Left lobe of liver (tissue), 2 donors: Measurements from ENCODE around the gene CCNT1. TPM values are rescaled to one million over a fixed set of nuclear protein-coding genes. Genes with fewer than 3 reads are reported as not detected.
A peak's percentile ranks its signal among the peaks of the same experiment; 100 is the strongest.
"Not testable (repeated sequence)": the region's sequence is repeated elsewhere in the genome, so short reads cannot be mapped to it uniquely, and the experiment has no call there.

ENCODE experiments used
- ATAC-seq: fragments of 200-7000 bp; cut with Tn5 transposase; one replicate; pipeline ENCODE4 v1.9.1; 2020; ENCODE audit warnings: mild to moderate bottlenecking, moderate library complexity
- DNase-seq: peaks from one replicate; pipeline ENCODE4 v3.0.0-alpha.2; 2020; ENCODE audit warnings: low spot score
- total RNA-seq: library from RNA; stranded (reverse); gene quantifications from one replicate; pipeline ENCODE4 v1.2.1, GENCODE V29; 2021
- donor health status: DM: no; HTN: no; CAD: no; lungs with moderate emphysema.
- donor health status: DM: no; HTN: yes; CAD: no.

The CCNT1 gene
- total RNA-seq, 1 donor from 2014 or later, result 12.1 TPM

DNA sequence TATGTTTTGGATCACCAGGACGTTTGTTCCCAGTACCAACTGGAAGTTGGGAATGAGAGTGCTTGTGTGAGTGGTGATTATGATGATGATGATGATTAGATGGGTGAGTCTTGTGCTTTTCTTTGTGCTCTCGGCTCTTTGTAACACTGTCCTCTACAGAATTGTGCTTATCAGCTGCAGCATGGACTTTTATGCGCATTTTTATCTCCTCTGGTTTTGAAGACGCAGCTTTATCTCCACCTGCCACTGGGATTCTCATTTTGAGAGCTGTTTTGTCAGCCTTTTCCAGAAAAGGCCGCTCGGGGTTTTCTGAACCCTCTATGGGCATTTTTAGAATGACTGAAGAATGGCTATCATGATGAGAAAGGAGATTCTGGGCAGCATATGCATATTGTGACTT lies 22.9 kb downstream of the CCNT1 start:
- DNase-seq, result no peak
- no peak for ATAC-seq

DNA sequence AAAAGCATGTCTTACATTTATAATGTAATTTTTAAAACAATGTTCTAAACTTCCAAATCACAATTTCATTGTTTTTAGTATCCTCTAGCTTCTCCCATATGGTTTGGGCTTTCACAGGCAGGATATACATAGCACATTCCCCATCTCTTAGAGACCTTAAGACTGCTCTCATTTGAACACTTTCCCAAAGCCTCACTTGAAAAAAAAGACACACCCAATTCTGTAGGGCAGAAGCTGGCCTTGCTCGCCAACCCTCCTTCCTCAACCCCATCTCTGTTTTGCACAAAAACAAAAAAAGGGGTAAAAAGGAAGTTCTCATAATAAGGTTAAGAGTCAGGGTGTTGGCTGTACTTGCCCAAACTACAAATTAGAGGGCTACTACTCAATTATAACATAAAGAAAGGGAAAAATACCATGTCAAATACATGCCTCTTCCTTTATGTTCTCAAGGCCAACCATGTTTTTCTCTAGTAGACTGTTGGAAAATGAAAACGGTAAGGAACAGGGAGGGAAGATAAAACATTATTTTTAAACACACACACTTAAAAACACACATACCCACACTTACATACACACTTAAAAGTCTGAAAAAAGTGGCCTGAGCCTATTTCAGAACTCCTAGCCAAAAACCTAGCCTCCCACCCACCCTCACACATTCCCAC lies 24.6 kb downstream of the CCNT1 start:
- DNase-seq (no peak), ATAC-seq (no peak)

DNA sequence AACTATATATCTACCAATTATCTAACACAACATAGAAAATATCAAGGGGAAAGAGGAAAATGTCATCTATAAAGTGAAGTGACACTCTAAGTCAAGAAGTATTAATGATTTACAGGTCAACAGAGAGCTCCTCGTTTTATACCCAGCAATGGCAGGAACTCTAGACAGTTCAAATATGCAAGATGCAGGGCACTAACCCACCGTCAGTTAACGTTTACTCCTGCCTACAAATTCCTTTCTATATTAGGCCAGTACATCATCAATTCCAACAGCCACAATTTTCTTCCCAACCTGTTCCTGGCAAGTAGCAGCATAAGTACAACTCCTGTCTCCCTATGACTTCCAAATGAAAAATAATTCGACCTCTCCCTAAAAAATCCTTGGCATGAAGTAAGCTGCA lies 25.5 kb downstream of the CCNT1 start:
- ATAC-seq (no peak), DNase-seq (no peak)

DNA sequence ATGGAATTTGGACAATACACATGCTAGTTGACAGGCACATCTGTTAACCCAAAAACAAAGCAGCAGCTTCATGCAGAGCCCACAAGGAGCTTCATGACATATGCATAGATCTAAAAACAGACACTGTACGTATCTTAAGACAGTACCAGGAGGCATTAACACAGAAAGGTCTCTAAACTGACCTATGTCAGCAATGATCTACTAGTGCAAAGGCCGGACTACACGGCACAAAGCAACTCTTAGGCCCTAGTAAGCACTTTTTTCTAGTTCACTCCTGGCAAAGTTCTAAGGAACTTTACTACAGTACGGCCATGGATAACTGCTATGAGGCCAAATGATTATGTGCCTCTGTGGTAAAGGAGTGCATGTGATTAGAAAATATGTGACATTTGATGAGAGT lies 26.1 kb downstream of the CCNT1 start:
- no peak for DNase-seq
- ATAC-seq, result no peak

DNA sequence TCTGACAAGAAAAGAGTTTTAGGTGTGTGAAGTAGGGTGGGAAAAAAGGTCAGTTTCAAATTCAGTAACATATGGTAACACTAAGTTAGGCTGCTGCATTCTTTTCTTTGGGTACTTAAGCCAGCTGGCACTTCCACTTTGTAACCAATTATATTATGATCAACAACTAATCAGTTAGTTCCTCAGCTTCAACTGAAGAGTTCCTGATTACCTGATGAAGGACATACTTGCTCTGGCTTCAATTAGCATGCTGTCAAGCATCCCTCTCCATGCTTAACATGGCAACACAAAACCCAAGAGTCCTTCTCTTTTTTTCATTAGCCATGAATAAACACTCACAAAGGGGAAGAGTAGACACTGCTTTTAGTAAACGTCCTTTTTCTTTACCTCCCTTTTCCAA lies 27.7 kb downstream of the CCNT1 start:
- DNase-seq (no peak), ATAC-seq (no peak)

DNA sequence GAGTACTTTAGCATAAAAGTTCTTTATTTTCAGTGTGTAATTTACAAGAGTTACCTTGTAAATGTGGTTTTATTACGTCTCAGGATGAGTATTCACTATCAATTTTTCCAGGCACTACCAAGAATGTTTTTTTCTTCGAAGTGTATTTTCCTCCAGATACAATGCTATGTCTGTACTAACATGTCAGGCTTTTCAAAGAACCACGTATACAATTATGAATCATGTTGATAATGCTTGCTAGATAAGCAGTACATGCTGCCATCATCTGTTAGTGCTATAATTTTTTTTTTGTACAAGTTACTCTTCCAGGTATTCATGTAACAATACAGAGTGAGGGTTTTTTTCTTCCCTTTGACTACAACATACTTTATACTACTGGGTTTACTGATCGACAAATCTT lies 28.9 kb downstream of the CCNT1 start:
- no peak for ATAC-seq
- DNase-seq, result no peak

DNA sequence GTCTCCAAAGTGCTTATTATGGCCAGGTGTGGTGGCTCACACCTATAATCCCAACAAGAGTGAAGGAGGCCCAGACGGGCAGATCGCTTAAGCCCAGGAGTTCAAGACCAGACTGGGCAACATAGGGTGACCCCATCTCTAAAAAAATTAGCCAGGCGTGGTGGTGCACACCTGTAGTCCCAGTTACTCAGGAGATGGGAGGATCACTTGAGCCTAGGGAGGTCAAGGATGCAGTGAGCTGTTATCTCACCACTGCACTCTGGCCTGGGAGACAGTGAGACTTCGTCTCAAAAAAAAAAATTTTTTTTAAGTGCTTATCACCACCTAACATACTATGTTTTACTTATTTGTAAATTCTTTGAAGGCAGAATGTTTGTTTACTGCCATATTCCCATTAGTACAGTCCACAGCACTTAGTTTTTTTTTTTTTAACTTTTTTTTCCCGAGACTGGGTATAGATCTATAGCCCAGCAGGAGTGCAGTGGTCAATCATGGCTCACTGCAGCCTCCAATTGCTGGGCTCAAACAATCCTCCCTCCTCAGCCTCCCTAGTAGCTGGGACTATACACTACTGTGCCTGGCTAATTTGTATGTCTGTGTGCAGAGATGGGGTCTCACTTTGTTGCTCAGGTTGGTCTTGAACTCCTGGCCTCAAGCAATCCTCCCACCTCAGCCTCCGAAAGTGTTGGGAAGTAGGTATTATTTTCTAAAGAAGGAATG lies 29.7 kb downstream of the CCNT1 start:
- ATAC-seq (no peak), DNase-seq (no peak)

DNA sequence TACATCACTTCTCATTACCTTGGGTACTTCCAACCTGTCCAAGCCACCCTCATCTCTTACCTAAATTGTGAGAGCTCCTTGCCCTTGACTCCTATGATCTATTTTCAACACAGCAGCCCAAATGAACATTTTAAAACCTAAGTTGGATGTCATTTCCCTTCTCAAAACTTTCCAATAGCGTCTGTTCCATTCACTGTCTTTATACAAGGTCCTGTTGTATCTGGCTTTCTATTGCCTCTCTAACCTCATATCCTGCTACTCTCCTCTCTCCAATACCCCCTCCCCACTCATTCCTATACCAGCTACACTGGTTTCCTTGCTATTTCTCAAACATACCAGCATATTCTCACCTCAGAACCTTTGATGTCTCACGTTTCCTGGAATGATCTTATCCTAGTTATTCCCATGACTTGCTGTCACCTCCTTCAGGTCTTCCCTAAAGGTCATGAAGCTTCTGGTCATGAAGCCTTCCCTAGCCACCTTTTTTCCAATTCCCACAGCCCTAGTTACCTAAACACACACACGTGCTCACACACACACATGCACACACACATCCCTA lies 30.4 kb downstream of the CCNT1 start:
- ATAC-seq, result no peak
- DNase-seq, result no peak

DNA sequence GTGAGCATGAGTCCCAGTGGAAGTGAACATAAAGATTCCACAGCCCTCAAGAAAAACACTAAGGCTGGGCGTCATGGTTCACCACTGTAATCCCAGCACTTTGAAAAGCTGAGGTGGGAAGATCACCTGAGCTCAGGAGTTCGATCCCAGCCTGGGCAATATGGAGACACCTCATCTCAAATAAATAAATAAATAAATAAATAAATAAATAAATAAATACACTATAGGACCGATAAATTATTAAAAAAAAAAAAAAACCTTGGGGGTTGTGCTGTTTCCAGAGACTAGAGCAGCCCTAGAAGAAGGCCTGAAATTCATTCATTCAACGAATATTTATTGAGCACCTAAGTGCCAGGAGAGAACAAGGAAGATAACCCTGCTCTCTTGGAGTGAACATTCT lies 33.0 kb downstream of the CCNT1 start:
- DNase-seq (no peak), ATAC-seq (no peak)

DNA sequence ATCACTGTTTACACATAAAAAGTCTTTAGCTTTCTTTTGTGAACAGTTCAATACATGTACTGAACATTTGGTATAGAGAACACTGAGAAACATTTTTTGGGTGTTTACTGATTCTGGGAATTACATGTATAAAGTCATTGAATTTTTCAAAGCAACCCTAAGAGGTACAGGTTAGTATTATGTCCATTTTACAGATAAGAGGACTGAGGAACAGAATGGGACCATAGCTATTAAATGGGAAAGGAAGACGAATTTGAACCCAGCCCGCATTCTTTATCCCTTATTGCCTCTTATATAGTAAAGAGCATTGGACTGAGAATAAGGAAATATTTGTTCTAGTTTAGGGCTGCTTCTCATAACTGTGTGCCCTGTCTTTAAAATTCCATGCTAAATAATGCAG lies 33.6 kb downstream of the CCNT1 start:
- DNase-seq (no peak), ATAC-seq (no peak)

DNA sequence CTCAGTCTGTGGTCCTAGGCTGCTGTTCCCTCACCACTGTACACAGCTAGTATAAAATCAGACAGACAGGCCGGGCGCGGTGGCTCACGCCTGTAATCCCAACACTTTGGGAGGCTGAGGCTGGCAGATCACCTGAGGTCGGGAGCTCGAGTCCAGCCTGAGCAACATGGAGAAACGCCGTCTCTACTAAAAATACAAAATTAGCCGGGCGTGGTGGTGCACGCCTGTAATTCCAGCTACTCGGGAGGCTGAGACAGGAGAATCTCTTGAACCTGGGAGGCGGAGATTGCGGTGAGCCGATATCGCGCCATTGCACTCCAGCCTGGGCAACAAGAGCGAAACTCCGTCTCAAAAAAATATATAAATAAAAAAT lies 34.0 kb downstream of the CCNT1 start:
- DNase-seq, ATAC-seq: not testable (repeated sequence)

DNA sequence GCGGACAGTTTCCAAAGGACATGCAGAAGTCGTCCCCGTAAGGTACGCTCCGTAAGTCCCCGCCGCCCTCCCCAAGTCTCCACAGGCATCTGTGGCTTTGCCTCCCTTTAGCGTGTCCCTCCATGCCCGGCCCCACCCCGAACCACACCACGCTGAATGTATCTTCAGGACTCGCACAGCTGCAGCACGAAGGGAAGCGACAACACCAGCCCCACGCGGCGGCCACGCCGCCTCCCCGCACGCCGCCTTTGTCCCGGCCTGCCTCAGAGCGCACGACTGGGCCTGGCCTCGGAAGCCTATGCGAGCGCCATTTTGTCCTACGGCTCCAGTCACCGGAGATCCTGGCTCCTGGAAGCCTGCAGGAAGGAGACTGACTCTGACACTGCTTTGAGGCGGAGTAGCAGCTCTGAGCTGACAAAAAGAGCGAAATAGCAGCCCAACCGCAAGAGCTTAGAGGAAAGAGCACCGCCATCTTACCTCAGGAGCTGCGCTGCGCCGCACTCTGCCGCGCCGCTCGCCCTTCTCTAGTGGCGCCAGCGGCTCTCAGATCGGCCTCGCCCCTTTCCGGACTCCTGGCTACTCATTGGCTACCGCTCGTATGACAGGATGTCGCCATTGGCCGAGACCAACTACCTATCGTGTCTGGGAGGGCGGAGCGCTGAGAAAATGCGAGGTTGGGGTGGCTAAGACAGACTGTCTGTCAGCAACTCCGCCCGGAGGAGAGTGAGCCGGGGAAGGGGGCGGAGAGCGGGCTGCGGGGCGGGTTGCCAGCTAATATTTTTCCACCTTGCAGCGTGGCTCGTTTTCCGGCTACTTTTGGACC lies 34.6 kb downstream of the CCNT1 start, which contains the start of gene KANSL2:
KANSL2 (minus strand) TSS at position 529 of the 823 bp plus-strand sequence. CDS start 606 bp downstream, outside the sequence.
- peak; percentile 99 for DNase-seq
- peak; percentile 97 for ATAC-seq

DNA sequence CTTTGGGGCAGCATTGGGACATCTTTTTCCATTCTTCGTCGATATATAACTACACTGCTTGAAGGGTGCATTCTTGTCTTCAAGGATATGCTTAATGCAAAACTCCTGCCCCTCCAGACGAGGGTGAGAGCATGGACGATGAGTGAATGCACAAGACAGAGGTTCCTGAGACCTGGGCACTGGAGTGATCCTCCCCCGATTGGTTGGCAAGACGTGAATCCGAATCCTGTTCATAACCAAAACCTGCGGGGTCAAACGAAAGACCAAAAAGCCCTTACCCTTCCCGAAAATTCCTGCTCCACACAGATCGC lies 35.2 kb downstream of the CCNT1 start:
- peak; percentile 3 for ATAC-seq
- DNase-seq, result no peak

DNA sequence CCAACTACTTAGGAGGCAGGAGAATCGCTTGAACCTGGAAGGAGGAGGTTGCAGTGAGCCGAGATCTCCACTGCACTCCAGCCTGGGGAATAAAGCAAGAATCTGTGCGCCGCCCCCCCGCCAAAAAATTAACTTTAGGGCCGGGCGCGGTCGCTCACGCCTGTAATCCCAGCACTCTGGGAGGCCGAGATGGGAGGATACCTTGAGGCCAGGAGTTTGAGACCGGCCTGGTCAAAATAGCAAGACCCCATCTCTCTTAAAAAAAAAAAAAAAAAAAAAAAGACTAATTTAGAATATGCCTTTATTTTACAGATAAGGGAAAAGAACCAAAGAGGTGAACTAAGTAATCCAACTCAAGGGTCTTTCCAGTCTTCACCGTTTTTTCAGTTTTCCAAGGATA lies 35.6 kb downstream of the CCNT1 start:
- DNase-seq, result no peak
- ATAC-seq, result no peak

DNA sequence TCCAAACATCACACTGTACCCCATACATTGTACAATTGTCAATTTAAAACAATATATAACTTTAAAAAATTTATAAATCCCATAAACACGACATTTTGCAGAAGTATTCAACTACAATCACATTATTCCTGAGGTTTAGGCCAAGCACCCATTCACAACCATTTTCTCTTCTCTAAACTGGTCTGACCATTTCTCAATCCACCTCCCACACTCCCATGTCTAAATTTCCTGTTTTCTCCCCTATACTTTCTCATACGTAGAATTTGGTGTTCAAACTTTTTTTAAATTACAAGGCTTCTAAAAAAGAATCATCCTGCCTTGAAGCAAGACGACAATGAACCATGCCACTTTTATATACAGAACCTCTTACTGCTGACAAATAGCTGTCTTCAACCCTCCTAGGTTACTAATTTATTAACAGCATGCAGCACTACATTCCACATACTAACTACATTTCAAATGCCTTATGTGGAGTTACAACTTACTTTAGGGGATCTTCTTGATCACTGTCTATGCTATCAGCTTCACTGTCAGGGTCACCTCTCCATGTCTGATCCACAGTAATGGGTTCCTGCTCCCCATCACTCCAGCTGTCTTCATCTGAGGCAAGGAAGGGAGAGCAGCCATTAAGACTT lies 37.8 kb downstream of the CCNT1 start:
- DNase-seq, result no peak
- no peak for ATAC-seq

DNA sequence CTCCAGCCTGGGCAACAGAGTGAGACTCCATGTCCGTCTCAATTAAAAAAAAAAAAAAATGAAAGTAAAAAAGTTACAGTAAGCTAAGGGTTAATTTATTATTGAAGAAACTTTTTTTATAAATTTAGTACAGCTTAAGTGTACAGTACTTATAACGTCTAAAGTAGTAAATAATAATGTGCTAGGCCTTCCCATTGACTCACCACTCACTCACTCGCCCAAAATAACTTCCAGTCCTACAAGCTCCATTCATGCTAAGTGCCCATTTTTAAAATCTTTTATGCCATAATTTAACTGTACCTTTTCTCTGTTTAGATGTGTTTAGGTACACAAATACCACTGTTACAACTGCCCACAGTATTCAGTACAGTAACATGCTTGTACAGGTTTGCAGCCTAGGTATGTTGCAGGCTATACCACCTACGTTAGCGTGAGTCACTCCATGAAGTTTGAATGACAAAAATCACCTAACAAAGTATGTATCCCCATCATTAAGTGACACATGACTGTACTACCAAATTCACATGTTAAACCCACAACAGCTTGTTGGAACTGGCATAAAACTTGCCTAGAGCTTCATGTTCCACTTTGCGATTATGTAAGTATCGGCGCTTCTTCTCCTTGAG lies 45.2 kb downstream of the CCNT1 start:
- DNase-seq (no peak), ATAC-seq (no peak)

DNA sequence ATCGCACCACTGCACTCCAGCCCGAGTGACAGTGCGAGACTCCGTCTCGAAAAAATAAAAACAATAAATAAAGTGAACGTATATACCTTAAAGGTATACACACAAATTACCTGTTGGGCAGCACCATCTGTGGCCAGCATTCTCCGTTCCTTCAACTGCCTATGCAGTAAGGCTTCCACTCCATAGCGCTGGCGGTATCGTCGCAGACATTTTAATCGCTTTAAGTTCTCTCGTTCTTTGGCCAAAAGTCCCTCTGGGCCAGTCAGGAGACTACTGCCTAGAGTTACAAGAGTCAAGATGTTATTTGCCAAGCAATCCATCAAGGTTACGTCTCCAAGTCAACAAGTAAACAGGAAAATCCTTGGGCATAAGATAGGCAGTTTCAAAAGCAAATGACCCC lies 47.5 kb downstream of the CCNT1 start:
- ATAC-seq (no peak), DNase-seq (no peak)

DNA sequence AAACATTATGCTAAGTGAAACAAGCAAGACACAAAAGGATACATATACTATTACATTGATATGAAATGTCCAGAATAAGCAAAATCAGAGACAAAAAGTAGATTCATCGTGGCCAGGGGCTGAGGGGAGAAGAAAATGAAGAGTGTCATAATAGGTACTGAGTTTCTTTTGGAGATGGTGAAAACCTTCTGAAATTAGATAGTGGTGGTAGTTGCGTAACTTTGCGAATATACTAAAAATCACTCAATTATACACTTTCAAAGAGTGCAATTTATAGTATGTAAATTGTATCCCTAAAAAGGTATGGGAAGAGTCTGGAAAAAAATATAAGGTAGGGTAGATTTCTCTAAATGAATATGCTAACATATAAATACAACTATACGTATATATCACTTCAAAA lies 56.6 kb downstream of the CCNT1 start:
- ATAC-seq, result no peak
- no peak for DNase-seq

DNA sequence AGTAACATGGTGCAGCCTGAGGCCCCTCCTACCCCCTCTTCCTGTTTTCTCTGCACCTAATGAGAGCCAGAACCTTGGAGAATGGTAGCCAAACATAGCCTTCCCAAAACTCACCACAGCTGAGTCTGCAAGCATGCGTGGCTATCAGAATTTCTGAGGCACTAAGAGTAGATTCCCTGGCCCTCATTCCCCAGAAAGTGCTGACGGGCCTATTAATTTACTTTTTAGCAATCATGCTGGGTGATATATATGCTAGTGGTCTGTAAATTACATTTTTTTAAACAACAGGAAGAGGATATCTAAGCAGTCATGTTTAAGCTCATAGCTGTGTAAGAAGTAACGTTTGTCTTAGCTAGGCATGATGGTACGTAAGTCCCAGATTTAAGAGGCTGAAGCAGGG lies 64.8 kb downstream of the CCNT1 start:
- no peak for DNase-seq
- ATAC-seq, result no peak

DNA sequence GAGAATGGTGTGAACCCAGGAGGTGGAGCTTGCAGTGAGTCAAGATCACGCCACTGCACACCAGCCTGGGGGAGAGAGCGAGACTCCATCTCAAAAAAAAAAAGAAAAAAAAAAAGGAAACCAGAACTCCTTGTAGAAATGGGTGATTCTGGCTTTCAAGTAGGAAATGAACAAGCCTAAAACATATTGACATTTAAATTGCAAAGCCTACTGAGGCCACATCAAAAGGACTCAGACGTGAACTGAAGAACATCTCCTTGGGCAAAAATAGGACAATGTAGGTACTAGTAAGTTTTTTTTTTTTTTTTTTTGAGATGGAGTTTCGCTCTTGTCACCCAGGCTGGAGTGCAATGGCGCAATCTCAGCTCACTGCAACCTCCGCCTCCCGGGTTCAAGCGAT lies 71.2 kb downstream of the CCNT1 start:
- not testable (repeated sequence) for DNase-seq, ATAC-seq

DNA sequence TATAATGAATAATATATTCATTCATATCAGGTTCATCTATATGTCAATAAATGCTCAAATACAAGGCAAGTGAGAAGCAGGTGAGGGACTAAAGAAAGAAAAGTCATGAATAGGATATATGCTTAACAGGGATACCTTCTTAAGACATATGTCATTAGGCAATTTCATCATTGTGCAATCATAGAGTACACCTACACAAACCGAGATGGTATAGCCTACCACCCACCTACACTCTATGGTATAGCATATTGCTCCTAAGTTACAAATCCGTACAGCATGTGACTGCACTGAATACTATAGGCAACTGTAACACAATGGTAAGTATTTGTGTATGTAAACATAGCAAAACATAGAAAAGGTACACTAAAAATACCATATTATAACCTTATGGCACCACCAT lies 73.5 kb downstream of the CCNT1 start:
- no peak for DNase-seq
- ATAC-seq, result no peak
